ENCODE results near the gene PIGBOS1.
A peak's percentile ranks its signal among the peaks of the same experiment; 100 is the strongest.
"Not testable (repeated sequence)": the region's sequence is repeated elsewhere in the genome, so short reads cannot be mapped to it uniquely, and the experiment has no call there.

The PIGBOS1 gene

GRCh38 chr15:55290528-55291057 is 28.3 kb downstream of the PIGBOS1 start:
- DNase-seq = peak; percentile 64 to 73

GRCh38 chr15:55289746-55290527 is 29.0 kb downstream of the PIGBOS1 start, which contains the start of gene RAB27A:
RAB27A (minus strand) TSS chr15:55289813; CDS start chr15:55234934, 54,879 bp downstream.
- peak in 1 of 2 donors; percentile 51 for DNase-seq

GRCh38 chr15:55289011-55289745 is 29.7 kb downstream of the PIGBOS1 start:
- no peak for DNase-seq

- no peak for DNase-seq
Measured at GRCh38 chr15:55288006-55288717, 30.8 kb downstream of the PIGBOS1 start.

DNA sequence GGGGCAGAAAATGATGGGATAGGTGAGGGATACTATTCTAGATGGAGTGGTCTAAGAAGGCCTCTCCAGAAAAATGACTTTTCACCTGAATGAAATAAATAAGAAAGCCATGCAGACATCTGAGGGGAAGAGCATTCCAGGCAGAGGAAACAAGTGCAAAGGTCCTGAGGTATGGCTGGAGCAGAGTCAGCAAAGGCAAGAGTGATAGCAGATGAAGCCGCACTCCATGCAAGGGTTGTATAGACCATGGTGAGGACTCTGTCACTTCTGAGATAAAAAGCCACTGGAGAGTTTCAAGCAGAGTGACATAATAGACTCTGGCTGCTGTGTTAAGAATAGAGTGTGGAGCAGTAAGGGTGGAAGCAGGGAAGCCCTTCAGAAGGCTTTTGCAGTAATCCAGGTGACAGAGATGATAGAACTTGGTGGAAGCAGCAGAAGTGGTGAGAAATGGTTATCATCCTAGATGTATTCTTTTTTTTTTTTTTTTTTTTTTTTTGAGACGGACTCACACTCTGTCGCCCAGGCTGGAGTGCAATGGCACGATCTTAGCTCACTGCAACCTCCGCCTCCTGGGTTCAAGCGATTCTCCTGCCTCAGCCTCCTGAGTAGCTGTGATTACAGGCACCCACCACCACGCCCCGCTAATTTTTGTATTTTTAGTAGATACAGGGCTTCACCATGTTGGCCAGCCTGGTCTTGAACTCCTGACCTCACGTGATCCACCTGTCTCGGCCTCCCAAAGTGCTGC is 32.3 kb downstream of the PIGBOS1 start:
- DNase-seq = not testable (repeated sequence)

GRCh38 chr15:55284426-55284825 is 34.5 kb downstream of the PIGBOS1 start:
- no peak for DNase-seq

GRCh38 chr15:55283379-55284147 is 35.4 kb downstream of the PIGBOS1 start:
- no peak for DNase-seq

DNA sequence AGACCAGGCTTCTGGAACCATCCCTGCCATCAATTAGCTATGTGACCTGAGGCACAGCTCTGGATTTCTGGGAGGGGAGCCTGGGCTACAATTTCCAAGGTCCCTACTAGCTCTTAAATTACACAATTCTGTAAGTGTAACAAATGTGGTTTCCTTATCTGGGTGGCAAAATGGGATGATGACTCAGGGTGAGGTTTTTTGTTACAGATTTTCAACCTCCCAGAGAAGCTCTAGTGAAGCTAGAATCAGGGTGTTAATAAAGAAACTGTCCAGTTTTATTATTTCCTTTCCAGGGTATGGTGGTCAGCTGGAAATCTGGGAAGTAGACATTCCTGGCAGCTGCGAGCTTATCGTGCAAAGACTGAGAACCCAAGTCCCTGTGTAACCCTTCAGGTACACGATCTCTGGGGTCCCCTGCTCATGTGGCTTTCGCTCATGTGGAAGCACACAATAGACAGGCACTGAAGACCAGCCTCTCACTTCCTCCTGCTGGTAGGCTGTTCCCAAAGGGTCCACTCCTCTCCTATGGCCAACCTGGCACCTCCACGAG is 36.6 kb downstream of the PIGBOS1 start:
- no peak for DNase-seq

DNA sequence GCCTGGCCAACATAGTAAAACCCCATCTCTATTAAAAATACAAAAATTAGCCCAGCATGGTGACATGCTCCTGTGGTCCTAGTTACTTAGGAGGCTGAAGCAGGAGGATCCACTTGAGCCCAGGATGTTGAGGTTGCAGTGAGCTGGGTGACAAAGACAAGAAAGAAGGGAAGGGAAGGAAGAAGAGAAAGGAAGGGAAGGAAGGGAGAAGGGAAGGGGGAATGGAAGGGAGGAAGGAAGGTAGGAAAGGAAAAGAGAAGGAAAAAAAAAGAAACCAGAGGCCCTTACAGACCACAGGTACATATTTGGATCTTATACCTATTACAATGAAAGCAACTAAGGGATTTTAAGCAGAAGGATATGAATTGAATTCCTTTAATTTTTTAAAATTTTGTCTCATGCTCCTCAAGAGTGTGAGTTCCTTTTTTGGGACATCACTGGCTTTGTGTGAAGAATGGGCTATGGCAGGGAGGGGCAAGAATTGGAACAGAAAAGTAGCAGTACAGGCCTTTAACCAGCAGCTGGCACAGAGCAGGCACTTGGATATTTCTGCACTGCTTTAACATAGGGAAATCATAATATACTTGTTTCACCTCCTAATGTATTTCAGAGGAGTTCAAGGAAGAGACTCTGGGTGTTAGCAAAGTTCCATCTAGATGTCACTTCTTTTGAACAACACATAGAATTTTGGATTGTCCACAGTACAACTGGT is 37.2 kb downstream of the PIGBOS1 start:
- no peak for DNase-seq

GRCh38 chr15:55280589-55280988 is 38.3 kb downstream of the PIGBOS1 start:
- DNase-seq = not testable (repeated sequence)

- no peak for DNase-seq
Measured at GRCh38 chr15:55279746-55280351, 39.1 kb downstream of the PIGBOS1 start.

- no peak for DNase-seq
Measured at GRCh38 chr15:55279100-55279745, 39.7 kb downstream of the PIGBOS1 start.

- no peak for DNase-seq
Measured at GRCh38 chr15:55277715-55278114, 41.2 kb downstream of the PIGBOS1 start.

DNA sequence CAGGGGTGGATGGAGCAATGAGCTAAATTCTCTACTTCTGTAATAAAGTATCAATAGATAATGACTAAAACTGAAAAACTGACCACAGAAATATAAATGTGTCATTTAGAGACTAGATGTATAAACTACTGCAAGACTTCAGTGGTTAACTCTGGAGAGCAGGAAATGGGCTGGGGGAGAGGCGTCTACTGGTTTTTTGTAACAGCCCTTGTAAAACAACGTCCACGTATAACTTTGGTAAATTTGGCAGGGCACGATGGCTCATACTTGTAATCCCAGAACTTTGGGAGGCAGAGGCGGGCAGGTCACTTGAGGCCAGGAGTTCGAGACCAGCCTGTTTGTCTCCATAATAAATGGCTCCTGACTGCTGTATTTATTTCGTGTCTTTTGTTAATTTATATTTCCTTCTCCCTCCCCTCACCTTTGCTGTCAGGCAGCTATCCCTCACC is 41.8 kb downstream of the PIGBOS1 start:
- no peak for DNase-seq

DNA sequence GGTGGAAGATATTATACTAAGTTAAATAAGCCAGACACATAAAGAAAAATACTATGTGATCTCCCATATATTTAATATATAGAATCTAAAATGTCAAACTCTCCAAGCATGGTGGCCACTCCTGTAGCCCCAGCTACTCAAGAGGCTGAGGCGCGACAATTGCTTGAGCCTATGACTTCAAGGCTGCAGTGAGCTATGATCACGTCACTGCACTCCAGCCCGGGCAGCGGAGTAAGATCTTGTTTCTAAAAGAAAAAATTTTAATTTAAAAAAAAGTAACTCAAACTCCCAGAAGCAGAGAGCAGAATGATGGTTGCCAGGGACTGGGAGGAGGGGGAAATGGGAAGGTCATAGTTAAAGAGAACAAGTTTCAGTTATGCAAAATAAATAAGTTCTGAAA is 42.6 kb downstream of the PIGBOS1 start:
- no peak for DNase-seq

DNA sequence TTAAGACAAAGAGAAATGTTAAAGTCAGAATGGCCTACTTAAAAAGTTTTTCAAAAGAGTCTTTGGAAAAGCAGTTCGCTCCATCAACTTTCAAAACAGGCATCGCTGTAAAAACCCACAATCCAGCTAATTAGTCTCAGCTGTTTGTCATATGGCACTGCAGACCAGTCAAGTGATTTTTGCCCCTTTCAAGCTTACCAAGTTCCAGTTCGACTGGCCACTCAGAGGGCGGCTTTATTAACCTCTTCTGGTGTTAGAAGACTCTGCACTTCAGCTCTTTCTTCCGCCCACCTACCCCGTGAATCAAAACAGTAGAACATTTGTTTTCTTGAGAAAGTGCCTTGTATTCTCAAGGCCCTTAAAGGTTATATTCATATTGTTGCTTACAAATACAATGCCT is 48.6 kb downstream of the PIGBOS1 start:
- no peak for DNase-seq

- DNase-seq = no peak
Measured at GRCh38 chr15:55268176-55268695, 50.7 kb downstream of the PIGBOS1 start.

GRCh38 chr15:55267401-55268175 is 51.3 kb downstream of the PIGBOS1 start:
- peak; percentile 2 to 15 for DNase-seq
